Measurements from ENCODE around the gene NEDD9. TPM values are rescaled to one million over a fixed set of nuclear protein-coding genes. Genes with fewer than 3 reads are reported as not detected.

Gene NEDD9
- total RNA-seq, 1 donor from 2014 or later = 10.3 TPM

DNA sequence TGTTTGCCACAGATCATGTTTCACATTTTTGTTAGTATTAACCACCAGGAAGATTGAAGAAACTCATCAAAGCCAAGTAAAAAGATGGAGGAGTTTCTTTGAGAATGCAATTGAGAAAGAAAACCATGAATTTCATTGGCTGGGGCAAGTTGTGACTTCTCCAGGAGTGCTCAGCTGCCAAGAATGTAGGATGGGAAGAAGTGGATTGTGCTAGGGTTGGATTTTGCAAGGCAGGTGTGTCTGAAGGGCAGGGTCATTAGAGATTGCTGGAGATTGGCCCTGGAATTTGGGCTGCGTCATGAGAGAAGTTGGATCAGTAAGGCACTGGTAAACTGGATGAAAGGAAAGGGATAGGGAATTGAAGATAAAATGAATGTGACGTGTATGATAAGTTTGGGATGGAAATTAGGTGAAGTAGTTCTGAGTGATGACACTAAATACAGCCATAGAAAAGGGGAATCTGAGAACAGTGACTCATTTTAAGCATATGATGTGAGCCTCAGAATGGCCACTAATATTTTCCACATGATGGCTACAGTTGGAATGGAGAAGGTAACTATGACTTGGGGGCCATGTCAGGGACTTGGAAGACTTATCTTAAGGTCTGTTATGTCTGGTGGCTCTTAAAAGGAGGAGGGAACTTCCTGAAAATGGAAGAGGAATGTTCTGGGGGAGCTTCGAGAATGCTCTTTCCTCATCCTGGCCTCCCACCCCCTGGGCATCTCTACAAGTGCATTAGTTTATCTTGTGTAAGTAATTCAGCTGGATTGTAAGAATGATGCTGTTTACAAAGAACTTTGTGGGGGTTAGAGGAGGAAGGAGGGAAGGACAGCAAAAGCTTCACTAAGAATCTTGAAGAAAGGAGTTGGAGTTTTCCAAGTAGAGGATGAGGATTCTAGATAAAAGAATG is 93.2 kb downstream of the NEDD9 start:
- Mint-ChIP-seq H3K36me3 (ENCODE audit: unreplicated experiment) (peaks cover 19% of the 10 kb centered on the region), H3K27me3 (ENCODE audit: unreplicated experiment) (no peaks in the 10 kb centered on the region), H3K4me1 (ENCODE audit: unreplicated experiment) (peaks cover 39% of the 10 kb centered on the region), H3K4me3 (ENCODE audit: unreplicated experiment) (no peak overlapping the region), H3K9me3 (ENCODE audit: unreplicated experiment) (peaks cover 4% of the 10 kb centered on the region), H3K27ac (ENCODE audit: unreplicated experiment) (peak overlapping the region; percentile 59)
- no peak for DNase-seq (ENCODE audit: extremely low spot score, unreplicated experiment)
- no peak for TF ChIP-seq CTCF (IDR thresholded peaks at IDR 0.05)

GRCh38 chr6:11136809-11137208 is 95.7 kb downstream of the NEDD9 start:
- Mint-ChIP-seq H3K4me1 (ENCODE audit: unreplicated experiment) (peaks cover 56% of the 10 kb centered on the region), H3K27ac (ENCODE audit: unreplicated experiment) (no peak overlapping the region), H3K27me3 (ENCODE audit: unreplicated experiment) (no peaks in the 10 kb centered on the region), H3K9me3 (ENCODE audit: unreplicated experiment) (peaks cover 4% of the 10 kb centered on the region), H3K4me3 (ENCODE audit: unreplicated experiment) (no peak overlapping the region), H3K36me3 (ENCODE audit: unreplicated experiment) (peaks cover 21% of the 10 kb centered on the region)
- TF ChIP-seq CTCF (IDR thresholded peaks at IDR 0.05) = no peak
- DNase-seq (ENCODE audit: extremely low spot score, unreplicated experiment) = no peak

Other genes starting within 250 kb of the NEDD9 start
- gene ELOVL2, start 188.4 kb downstream of the NEDD9 start, total RNA-seq = 55.1 and 57.0 TPM in 2 replicates
- gene SMIM13, start 138.8 kb downstream of the NEDD9 start, total RNA-seq = 19.6 and 20.5 TPM in 2 replicates
- not detected in 2 replicates for gene ERVFRD-1, start 120.9 kb downstream of the NEDD9 start, total RNA-seq

All from osteocyte (in vitro differentiated cells).